Activated CD8-positive, alpha-beta memory T cell treated with anti-CD3 and anti-CD28 coated beads for 4 hours (primary cell): Measurements from ENCODE around the gene CPEB2.
"Not testable (repeated sequence)": the region's sequence is repeated elsewhere in the genome, so short reads cannot be mapped to it uniquely, and the experiment has no call there.

Experiments
- DNase-seq, 2 donors: peaks; one replicate each; pipeline ENCODE4 v3.0.0-alpha.2; 2020; ENCODE audit warnings: low read depth in 2 of 2

The CPEB2 gene

GRCh38 chr4:15043922-15044321, 41.6 kb downstream of the CPEB2 start:
- DNase-seq = no peak

GRCh38 chr4:15054541-15054940, 52.3 kb downstream of the CPEB2 start:
- no peak for DNase-seq

GRCh38 chr4:15060213-15060612, 57.9 kb downstream of the CPEB2 start:
- no peak for DNase-seq

- no peak for DNase-seq
Observed at GRCh38 chr4:15063341-15063740, 61.1 kb downstream of the CPEB2 start.

GRCh38 chr4:15065516-15065915, 63.2 kb downstream of the CPEB2 start:
- no peak for DNase-seq

- no peak for DNase-seq
Observed at GRCh38 chr4:15066140-15066539, 63.9 kb downstream of the CPEB2 start.

GRCh38 chr4:15068298-15068697, 66.0 kb downstream of the CPEB2 start:
- no peak for DNase-seq

- DNase-seq = no peak
Observed at GRCh38 chr4:15075875-15076274, 73.6 kb downstream of the CPEB2 start.

GRCh38 chr4:15077969-15078368, 75.7 kb downstream of the CPEB2 start:
- no peak for DNase-seq

- no peak for DNase-seq
Observed at GRCh38 chr4:15078682-15079642, 76.7 kb downstream of the CPEB2 start.

- DNase-seq = no peak
Observed at GRCh38 chr4:15084780-15085179, 82.5 kb downstream of the CPEB2 start.

- DNase-seq = not testable (repeated sequence)
Observed at GRCh38 chr4:15085762-15086161, 83.5 kb downstream of the CPEB2 start.

GRCh38 chr4:15086259-15086658, 84.0 kb downstream of the CPEB2 start:
- not testable (repeated sequence) for DNase-seq

GRCh38 chr4:15088394-15089035, 86.2 kb downstream of the CPEB2 start:
- no peak for DNase-seq

GRCh38 chr4:15089979-15090378, 87.7 kb downstream of the CPEB2 start:
- DNase-seq = no peak

GRCh38 chr4:15100380-15100779, 98.1 kb downstream of the CPEB2 start:
- no peak for DNase-seq

GRCh38 chr4:15100994-15101695, 98.9 kb downstream of the CPEB2 start:
- no peak for DNase-seq

- no peak for DNase-seq
Observed at GRCh38 chr4:15104825-15105224, 102.5 kb downstream of the CPEB2 start.

- DNase-seq = no peak
Observed at GRCh38 chr4:15106399-15106798, 104.1 kb downstream of the CPEB2 start.

GRCh38 chr4:15109600-15109999, 107.3 kb downstream of the CPEB2 start:
- DNase-seq = no peak

GRCh38 chr4:15110120-15110571, 107.9 kb downstream of the CPEB2 start:
- no peak for DNase-seq

- no peak for DNase-seq
Observed at GRCh38 chr4:15116509-15117079, 114.3 kb downstream of the CPEB2 start.
